Breast epithelium (tissue), 3 donors: ENCODE results near the gene CDH4.

ENCODE experiments used
- CTCF ChIP-seq, 3 donors: fragments of 450-650 bp; IDR thresholded peaks; one replicate each; pipeline ENCODE4 v1.5.1; 2016 to 2017; ENCODE audit warnings: antibody characterized with exemption in 3 of 3, mild to moderate bottlenecking in 3 of 3, moderate library complexity in 3 of 3
- POLR2A ChIP-seq: fragments of 450-650 bp; IDR thresholded peaks from one replicate; pipeline ENCODE4 v1.6.1; 2016; ENCODE audit warnings: antibody characterized with exemption, mild to moderate bottlenecking, moderate library complexity
- POLR2AphosphoS5 ChIP-seq, 3 donors: sonication (generic); formaldehyde crosslinking; IDR thresholded peaks; one replicate each; pipeline ENCODE4 v1.6.1; 2017; ENCODE audit warnings: antibody characterized with exemption in 3 of 3

DNA sequence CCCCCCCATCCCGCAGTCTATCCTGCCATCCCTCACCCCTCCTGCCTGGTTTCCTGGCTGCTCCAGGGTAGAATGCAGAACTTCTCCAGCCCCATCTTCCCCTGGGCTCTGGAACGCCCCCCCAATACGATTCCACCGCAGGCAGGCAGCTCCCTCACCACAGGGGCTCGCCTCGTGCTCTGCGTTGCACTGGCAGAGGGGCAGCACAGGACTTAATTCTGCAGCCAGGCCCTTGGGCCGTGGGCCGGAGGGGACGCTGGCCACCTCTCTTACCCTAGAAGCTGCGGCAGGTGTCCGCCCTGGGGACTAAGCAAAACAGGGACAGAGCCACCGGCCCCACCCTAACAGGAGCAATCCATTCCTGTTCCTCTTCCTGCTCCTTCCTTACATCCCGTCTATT lies 263.9 kb downstream of the CDH4 start:
- TF ChIP-seq CTCF (IDR thresholded peaks at IDR 0.05): no peak
- TF ChIP-seq POLR2A: no peak
- no peak for TF ChIP-seq POLR2AphosphoS5 (IDR thresholded peaks at IDR 0.05)
